ENCODE data around the gene CNNM3. TPM values are rescaled to one million over a fixed set of nuclear protein-coding genes. Genes with fewer than 3 reads are reported as not detected.

Gene CNNM3
- polyA plus RNA-seq, 2 donors = 3.8 to 3.9 TPM

DNA sequence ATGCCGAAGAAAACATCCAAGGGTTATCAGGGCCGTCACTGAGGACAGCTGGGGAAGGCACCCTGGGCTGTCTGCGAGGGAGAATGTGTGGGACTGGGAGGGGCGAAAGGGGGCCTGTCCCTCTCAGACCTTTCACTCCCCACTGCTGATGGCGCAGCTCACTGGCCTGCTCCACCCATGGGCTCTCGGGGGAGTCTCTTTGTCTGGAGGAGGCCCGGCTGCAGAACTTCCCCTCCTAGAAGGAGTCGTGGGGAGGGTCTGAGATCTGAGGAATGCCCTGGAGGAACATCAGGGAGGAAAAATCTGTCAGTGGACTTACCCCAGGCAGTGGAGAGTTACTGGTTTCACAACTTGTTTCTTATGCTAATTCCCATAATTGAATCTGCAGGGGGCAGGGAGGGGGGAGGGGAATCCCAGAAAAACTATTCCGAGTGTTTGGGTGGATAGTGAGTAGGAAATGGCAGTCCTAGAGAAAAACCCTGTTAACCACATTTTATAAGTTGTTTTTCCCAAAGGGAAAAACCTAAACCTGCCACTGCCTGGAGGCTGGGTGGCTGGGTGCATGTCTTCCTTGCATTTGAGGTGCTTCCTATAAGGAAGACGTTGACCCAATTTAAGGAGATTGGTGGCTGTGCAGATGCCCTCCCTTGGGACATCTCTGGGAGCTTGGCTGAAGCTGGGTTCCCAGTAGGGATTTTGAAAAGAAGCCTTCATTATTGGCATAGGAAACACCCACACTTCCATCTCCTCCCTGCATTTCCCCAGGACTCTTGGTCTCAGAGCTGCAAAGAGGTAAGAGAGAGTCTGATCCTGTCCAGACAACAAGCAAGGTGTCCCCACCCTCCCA, 65.5 kb downstream of the CNNM3 start:
- Histone ChIP-seq H3K4me3 (ENCODE audit: low read depth in 1 of 2, low read length in 2 of 2) (no peak overlapping the region), H3K27ac (ENCODE audit: low read depth in 2 of 2, low read length in 1 of 2) (peak overlapping the region; percentile 80 to 82), H3K4me1 (ENCODE audit: control insufficient read depth in 2 of 2, insufficient read depth in 2 of 2, low read length in 1 of 2) (peaks cover 10 to 38% of the 10 kb centered on the region in 2 donors), H3K27me3 (ENCODE audit: control insufficient read depth in 1 of 2, insufficient read depth in 2 of 2, low read length in 2 of 2) (no peaks in the 10 kb centered on the region), H3K9me3 (ENCODE audit: control insufficient read depth in 2 of 2, insufficient read depth in 1 of 2, low read depth in 1 of 2, low read length in 1 of 2) (no peaks in the 10 kb centered on the region), H3K36me3 (ENCODE audit: control insufficient read depth in 2 of 2, insufficient read depth in 2 of 2, low read length in 1 of 2) (no peaks in the 10 kb centered on the region)
- WGBS, 2 donors = 53 to 64% methylated on average over 10 of the region's 10 CpGs

DNA sequence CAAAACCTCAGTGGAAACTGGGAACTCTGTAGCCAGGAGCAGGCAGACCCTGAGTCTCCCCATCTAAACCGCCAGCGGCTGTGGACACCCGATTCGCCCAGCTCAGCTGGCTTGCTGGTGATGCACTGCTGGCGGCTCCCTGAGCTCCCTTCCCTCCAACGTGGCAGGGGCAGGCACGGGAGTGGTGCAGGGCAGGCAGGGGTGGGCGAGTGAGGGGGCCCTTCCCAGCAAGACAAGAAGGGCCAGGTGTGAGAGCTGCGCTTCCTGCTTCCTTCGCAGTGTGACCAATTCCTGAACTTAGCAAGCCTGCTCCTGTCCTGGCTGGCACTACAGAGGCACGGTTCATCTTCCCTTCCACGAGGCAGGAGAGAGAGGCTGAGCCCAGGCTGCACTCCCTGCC, 66.2 kb downstream of the CNNM3 start:
- no peaks in the 10 kb centered on the region for H3K36me3 ChIP-seq (ENCODE audit: control insufficient read depth in 2 of 2, insufficient read depth in 2 of 2, low read length in 1 of 2)
- peaks cover 11 to 42% of the 10 kb centered on the region in 2 donors for H3K4me1 ChIP-seq (ENCODE audit: control insufficient read depth in 2 of 2, insufficient read depth in 2 of 2, low read length in 1 of 2)
- H3K9me3 ChIP-seq (ENCODE audit: control insufficient read depth in 2 of 2, insufficient read depth in 1 of 2, low read depth in 1 of 2, low read length in 1 of 2) = no peaks in the 10 kb centered on the region
- no peak overlapping the region for H3K4me3 ChIP-seq (ENCODE audit: low read depth in 1 of 2, low read length in 2 of 2)
- H3K27ac ChIP-seq (ENCODE audit: low read depth in 2 of 2, low read length in 1 of 2) = peak overlapping the region; percentile 80 to 82
- H3K27me3 ChIP-seq (ENCODE audit: control insufficient read depth in 1 of 2, insufficient read depth in 2 of 2, low read length in 2 of 2) = no peaks in the 10 kb centered on the region
- WGBS, 2 donors = 45 to 55% methylated on average over 12 of the region's 12 CpGs

GRCh38 chr2:96882906-96883305, 66.8 kb downstream of the CNNM3 start:
- no peaks in the 10 kb centered on the region for H3K27me3 ChIP-seq (ENCODE audit: control insufficient read depth in 1 of 2, insufficient read depth in 2 of 2, low read length in 2 of 2)
- peaks cover 11 to 44% of the 10 kb centered on the region in 2 donors for H3K4me1 ChIP-seq (ENCODE audit: control insufficient read depth in 2 of 2, insufficient read depth in 2 of 2, low read length in 1 of 2)
- peak overlapping the region; percentile 80 to 82 for H3K27ac ChIP-seq (ENCODE audit: low read depth in 2 of 2, low read length in 1 of 2)
- H3K36me3 ChIP-seq (ENCODE audit: control insufficient read depth in 2 of 2, insufficient read depth in 2 of 2, low read length in 1 of 2) = no peaks in the 10 kb centered on the region
- no peak overlapping the region for H3K4me3 ChIP-seq (ENCODE audit: low read depth in 1 of 2, low read length in 2 of 2)
- H3K9me3 ChIP-seq (ENCODE audit: control insufficient read depth in 2 of 2, insufficient read depth in 1 of 2, low read depth in 1 of 2, low read length in 1 of 2) = no peaks in the 10 kb centered on the region
- 52 to 62% methylated on average over 8 of the region's 8 CpGs for WGBS, 2 donors

DNA sequence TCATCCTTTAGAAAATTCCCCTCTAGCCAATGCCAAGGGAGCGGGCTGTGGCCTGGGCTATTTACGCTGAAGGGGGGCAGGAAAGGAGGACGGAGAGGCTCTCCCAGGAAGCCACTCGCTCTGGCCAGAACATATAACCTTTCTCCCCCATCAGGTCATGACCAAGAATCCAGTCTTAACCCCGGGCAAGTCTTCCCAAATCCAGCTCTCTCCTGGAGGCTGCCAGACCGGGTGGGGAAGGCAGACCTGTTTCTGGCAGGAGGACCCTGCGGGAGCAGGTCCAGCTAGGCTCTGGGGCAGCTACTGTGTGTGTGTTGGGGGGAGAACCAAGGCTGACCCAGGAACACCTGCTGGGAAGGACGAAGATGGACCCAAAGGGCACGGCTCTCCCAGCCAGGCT, 67.2 kb downstream of the CNNM3 start:
- Histone ChIP-seq H3K4me1 (ENCODE audit: control insufficient read depth in 2 of 2, insufficient read depth in 2 of 2, low read length in 1 of 2) (peaks cover 13 to 46% of the 10 kb centered on the region in 2 donors), H3K4me3 (ENCODE audit: low read depth in 1 of 2, low read length in 2 of 2) (no peak overlapping the region), H3K9me3 (ENCODE audit: control insufficient read depth in 2 of 2, insufficient read depth in 1 of 2, low read depth in 1 of 2, low read length in 1 of 2) (no peaks in the 10 kb centered on the region), H3K36me3 (ENCODE audit: control insufficient read depth in 2 of 2, insufficient read depth in 2 of 2, low read length in 1 of 2) (no peaks in the 10 kb centered on the region), H3K27me3 (ENCODE audit: control insufficient read depth in 1 of 2, insufficient read depth in 2 of 2, low read length in 2 of 2) (no peaks in the 10 kb centered on the region), H3K27ac (ENCODE audit: low read depth in 2 of 2, low read length in 1 of 2) (peak overlapping the region; percentile 80 to 82)
- 57 to 67% methylated on average over 9 of the region's 9 CpGs for whole genome bisulfite sequencing, 2 donors

Other genes starting within 250 kb of the CNNM3 start
- gene KANSL3, start 178.0 kb upstream of the CNNM3 start, polyA plus RNA-seq = 10 to 100 TPM; 11.9 to 17.2 TPM
- gene FER1L5, start 173.5 kb upstream of the CNNM3 start, polyA plus RNA-seq = under 1 TPM; 0.02 to 0.20 TPM
- 1 to 10 TPM; 5.3 to 6.2 TPM for gene LMAN2L, start 76.2 kb upstream of the CNNM3 start, polyA plus RNA-seq
- 1 to 10 TPM; 3.2 to 5.0 TPM for gene CNNM4, start 55.4 kb upstream of the CNNM3 start, polyA plus RNA-seq
- 1 to 10 TPM; 1.2 to 5.0 TPM for gene ANKRD23, start 27.8 kb downstream of the CNNM3 start, polyA plus RNA-seq
- gene ANKRD39, start 41.7 kb downstream of the CNNM3 start, polyA plus RNA-seq = 10 to 100 TPM; 11.9 to 12.2 TPM
- 10 to 100 TPM; 13.1 to 14.2 TPM for gene SEMA4C, start 53.8 kb downstream of the CNNM3 start, polyA plus RNA-seq
- under 1 TPM; 0.55 to 0.92 TPM for gene FAM178B, start 170.3 kb downstream of the CNNM3 start, polyA plus RNA-seq

Data from esophagus (tissue), 2 donors.